Prostate gland (tissue), 2 donors: ENCODE results near the gene OGFRL1. TPM values are rescaled to one million over a fixed set of nuclear protein-coding genes. Genes with fewer than 3 reads are reported as not detected.
A peak's percentile ranks its signal among the peaks of the same experiment; 100 is the strongest.

Experiments used
- DNase-seq: peaks from one replicate; pipeline ENCODE4 v3.0.0-alpha.2; 2019; ENCODE audit warnings: low spot score
- H3K27ac ChIP-seq, 2 donors: fragments of 200-600 bp; sonication (generic); 2 replicates each; pipeline ENCODE4 v1.5.1; 2017 to 2019
- H3K27me3 ChIP-seq: fragments of 200-600 bp; sonication (generic); replicated peaks from 2 replicates; pipeline ENCODE4 v1.5.1; 2019; ENCODE audit not compliant: insufficient read depth
- H3K36me3 ChIP-seq, 2 donors: fragments of 200-600 bp; sonication (generic); 1 replicate in 1 of 2; 2 replicates in 1 of 2; pipeline versions ENCODE4 v1.5.1 to v1.8.1; 2017 to 2019
- H3K4me1 ChIP-seq: fragments of 200-600 bp; sonication (generic); replicated peaks from 2 replicates; pipeline ENCODE4 v1.5.1; 2019
- H3K4me3 ChIP-seq, 2 donors: fragments of 200-600 bp; sonication (generic); 2 replicates each; pipeline ENCODE4 v1.5.1; 2017 to 2019
- H3K9me3 ChIP-seq: fragments of 200-600 bp; sonication (generic); 2 replicates; pipeline ENCODE4 v1.5.1; 2017
- CTCF ChIP-seq, 4 experiments: fragments of 200-600 bp in 2 of 4; fragments of 450-650 bp in 2 of 4; sonication (generic) in 2 of 4; IDR thresholded peaks; 1 replicate in 3 of 4; 2 replicates in 1 of 4; pipeline ENCODE4 v1.5.1; 2016 to 2019; ENCODE audit warnings: antibody characterized with exemption in 4 of 4, mild to moderate bottlenecking in 2 of 4, moderate library complexity in 2 of 4
- POLR2A ChIP-seq: fragments of 450-650 bp; IDR thresholded peaks from one replicate; pipeline ENCODE4 v1.6.1; 2016; ENCODE audit warnings: antibody characterized with exemption, mild to moderate bottlenecking
- POLR2AphosphoS5 ChIP-seq: sonication (generic); formaldehyde crosslinking; IDR thresholded peaks from one replicate; pipeline ENCODE4 v1.6.1; 2017; ENCODE audit warnings: antibody characterized with exemption
- WGBS: methylation state at CpG from one replicate; pipeline ENCODE4 v1.1.5; 2018; 5-methylcytosine and 5-hydroxymethylcytosine counted together
- intact Hi-C: fragments of 100-400 bp; cut with DNase I; formaldehyde crosslinking; loops from one replicate; pipeline ENCODE4 v1.14.2; 2022
- total RNA-seq, 2 donors: library from RNA; depleted of rRNA; stranded (reverse); fragments of >200 nt; gene quantifications; one replicate each; pipeline ENCODE4 v1.1.0, GENCODE V29; 2016

The OGFRL1 gene
- total RNA-seq, 2 donors from 2014 or later: 18.4 to 20.4 TPM

DNA sequence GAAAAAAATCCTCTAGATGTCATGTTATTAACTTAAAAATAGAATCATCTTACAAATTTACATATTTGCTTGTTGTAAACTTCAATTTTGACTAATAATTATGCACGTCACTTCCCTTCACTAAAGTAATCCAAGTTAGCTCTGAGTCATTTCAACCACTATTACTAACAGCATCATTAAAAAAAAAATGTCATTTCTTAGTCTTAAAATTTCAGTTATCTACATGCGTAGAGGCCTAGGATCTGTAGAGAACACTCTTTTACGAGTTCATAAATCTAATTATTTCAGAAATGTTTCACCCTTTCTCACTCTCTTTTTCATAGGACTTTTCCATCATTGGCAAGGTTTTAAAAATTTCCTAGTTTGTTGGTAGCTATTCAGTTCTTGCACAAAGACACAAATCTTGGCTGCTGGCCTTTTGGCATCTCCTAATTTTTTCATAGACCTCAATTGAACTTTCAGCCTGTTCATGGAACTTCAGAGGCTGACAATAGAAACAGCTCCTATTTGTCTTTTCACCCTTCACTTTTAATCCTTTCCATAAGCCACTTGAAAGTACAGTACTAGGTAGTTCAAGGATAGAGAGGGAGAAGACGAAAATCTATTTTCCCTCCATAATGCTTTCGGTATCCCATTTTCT is 61.5 kb downstream of the OGFRL1 start:
- H3K4me1 ChIP-seq: no peaks in the 10 kb centered on the region
- no peak for DNase-seq
- TF ChIP-seq CTCF (IDR thresholded peaks at IDR 0.05) (no peak), POLR2AphosphoS5 (no peak), POLR2A (no peak)
- H3K27ac ChIP-seq: peak overlapping the region in 1 of 2 donors; percentile 24
- H3K27me3 ChIP-seq: no peaks in the 10 kb centered on the region
- WGBS: 27% methylated on average over 5 of the region's 5 CpGs
- H3K4me3 ChIP-seq: no peak overlapping the region
- no peaks in the 10 kb centered on the region for H3K36me3 ChIP-seq
- H3K9me3 ChIP-seq: no peaks in the 10 kb centered on the region
- intact Hi-C loops: loop anchor here (2.0 to 5.0 kb wide), 2 partner anchors 63 to 159 kb away; partner anchors contain the start of gene OGFRL1

DNA sequence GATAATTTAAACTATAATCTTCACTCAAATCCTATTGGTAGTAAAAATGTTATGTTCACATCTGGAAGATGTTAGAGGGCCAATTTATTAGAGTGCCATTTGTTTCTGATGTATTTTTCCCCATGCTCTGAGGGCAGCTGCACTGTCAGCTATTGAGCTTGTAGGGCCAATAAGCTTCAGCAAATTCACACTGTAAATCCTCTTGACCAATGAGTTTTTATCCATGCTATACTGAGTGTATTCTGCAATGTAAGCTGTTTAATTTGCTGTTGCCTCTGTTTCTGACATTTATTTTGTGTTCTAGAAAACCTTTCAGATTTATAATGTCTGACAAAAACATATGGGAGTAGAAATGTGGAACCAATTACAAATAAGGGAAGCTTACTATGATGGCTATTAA is 62.6 kb downstream of the OGFRL1 start:
- Histone ChIP-seq H3K4me1 (no peaks in the 10 kb centered on the region), H3K4me3 (no peak overlapping the region), H3K9me3 (no peaks in the 10 kb centered on the region), H3K36me3 (no peaks in the 10 kb centered on the region), H3K27me3 (no peaks in the 10 kb centered on the region), H3K27ac (no peak overlapping the region)
- intact Hi-C loops: loop anchor here (2.0 kb wide), 1 partner anchor 160 kb away; no protein-coding TSS in a partner anchor
- no peak for DNase-seq
- TF ChIP-seq POLR2AphosphoS5: no peak
- no peak for TF ChIP-seq CTCF (IDR thresholded peaks at IDR 0.05)
- no peak for TF ChIP-seq POLR2A
